ENCODE data around the gene ZNF23.

Gene ZNF23

GRCh38 chr16:71399801-71400563 is 62.1 kb downstream of the ZNF23 start:
- Histone ChIP-seq H3K27me3 (ENCODE audit: insufficient read depth, low read length) (peaks cover 85% of the 10 kb centered on the region), H2AFZ (ENCODE audit: low read length, unreplicated experiment) (no peak overlapping the region), H3K36me3 (ENCODE audit: insufficient read depth, low read length) (no peaks in the 10 kb centered on the region), H3K4me1 (ENCODE audit: control insufficient read depth, insufficient read depth, low read length, unreplicated experiment) (no peaks in the 10 kb centered on the region), H3K79me2 (ENCODE audit: control insufficient read depth, insufficient read depth, low read length, unreplicated experiment) (no peaks in the 10 kb centered on the region), H3K27ac (ENCODE audit: low read depth, low read length) (no peak overlapping the region), H3K4me3 (ENCODE audit: low read depth, low read length) (no peak overlapping the region)

Measured in ACC112 (cell line).